ENCODE results near the gene DMRTC2. TPM values are rescaled to one million over a fixed set of nuclear protein-coding genes. Genes with fewer than 3 reads are reported as not detected.

The DMRTC2 gene
- total RNA-seq, 1 experiment from 2014 or later: not detected

- DNase-seq (ENCODE audit: low spot score) (no peak), ATAC-seq (no peak)
- H3K36me3 Mint-ChIP-seq: no peaks in the 10 kb centered on the region
- CTCF ChIA-PET: interaction anchor here (1.4 to 7.2 kb wide), 2 partner anchors 25 to 106 kb away, joined by 3 to 190 read pairs; no protein-coding TSS in a partner anchor
- no peak overlapping the region for H3K27ac Mint-ChIP-seq
- H3K27me3 Mint-ChIP-seq (ENCODE audit: low read depth): peaks cover 11% of the 10 kb centered on the region
- H3K4me3 Mint-ChIP-seq: no peak overlapping the region
- H3K4me1 Mint-ChIP-seq: peaks cover 4% of the 10 kb centered on the region
- peaks cover 8% of the 10 kb centered on the region for H3K9me3 Mint-ChIP-seq
- TF ChIP-seq ATF1 (CRISPR knock-in tag; IDR thresholded peaks at IDR 0.05) (no peak), CTCF (IDR thresholded peaks at IDR 0.05) (no peak), FOXP4 (CRISPR knock-in tag; IDR thresholded peaks at IDR 0.05) (no peak), GABPB1 (CRISPR knock-in tag; IDR thresholded peaks at IDR 0.05) (no peak), IRF2 (CRISPR knock-in tag; IDR thresholded peaks at IDR 0.05; ENCODE audit: borderline replicate concordance, low read depth) (no peak), ZSCAN18 (CRISPR knock-in tag; IDR thresholded peaks at IDR 0.05) (no peak)
- POLR2A ChIA-PET: no interaction called here
Observed at GRCh38 chr19:41796901-41797300, 47.9 kb upstream of the DMRTC2 start.

GRCh38 chr19:41799444-41800000, 45.3 kb upstream of the DMRTC2 start:
- TF ChIP-seq AFF4 (CRISPR knock-in tag; IDR thresholded peaks at IDR 0.05; ENCODE audit: borderline replicate concordance) (no peak), ATF2 (CRISPR knock-in tag; IDR thresholded peaks at IDR 0.05; ENCODE audit: borderline replicate concordance, low read depth) (no peak), ATF6 (CRISPR knock-in tag; IDR thresholded peaks at IDR 0.05) (no peak), RELA (CRISPR knock-in tag; IDR thresholded peaks at IDR 0.05; ENCODE audit: borderline replicate concordance) (no peak), CREM (CRISPR knock-in tag; IDR thresholded peaks at IDR 0.05) (no peak), IRF1 (CRISPR knock-in tag; IDR thresholded peaks at IDR 0.05) (no peak), MAX (CRISPR knock-in tag; IDR thresholded peaks at IDR 0.05) (no peak), FOXP4 (CRISPR knock-in tag; IDR thresholded peaks at IDR 0.05) (no peak)
- CTCF ChIA-PET: interaction anchor here (0.8 to 2.0 kb wide), 2 partner anchors 11 to 73 kb away, joined by 4 read pairs; no protein-coding TSS in a partner anchor
- Mint-ChIP-seq H3K27ac (no peak overlapping the region), H3K9me3 (peaks cover 12% of the 10 kb centered on the region), H3K4me3 (no peak overlapping the region), H3K27me3 (ENCODE audit: low read depth) (no peaks in the 10 kb centered on the region; the same call in 1 of the 2 replicates), H3K4me1 (peaks cover 7% of the 10 kb centered on the region), H3K36me3 (no peaks in the 10 kb centered on the region)
- ATAC-seq (no peak), DNase-seq (ENCODE audit: low spot score) (no peak)
- POLR2A ChIA-PET: no interaction called here
